Panc1 (cell line): ENCODE data around the gene VOPP1. TPM values are rescaled to one million over a fixed set of nuclear protein-coding genes. Genes with fewer than 3 reads are reported as not detected.
"Not testable (repeated sequence)": the region's sequence is repeated elsewhere in the genome, so short reads cannot be mapped to it uniquely, and the experiment has no call there.

ENCODE experiments used
- ATAC-seq: fragments of 200-7000 bp; cut with Tn5 transposase; 2 replicates; pipeline ENCODE4 v1.9.1; 2020; ENCODE audit warnings: mild to moderate bottlenecking, moderate library complexity
- BruUV-seq: library from RNA; stranded (reverse); fragments of 400-500 nt; replicated peaks from 2 replicates; lab custom pipeline; 2021; lab: Mats Ljungman, UMichigan
- CTCF ChIA-PET: fragments of 300-600 bp; sonication (Branson Sonifier 250); formaldehyde crosslinking; loops from one replicate; lab custom pipeline; 2022; ENCODE audit warnings: antibody characterized with exemption; lab: Charles Lee
- POLR2A ChIA-PET: fragments of 300-600 bp; sonication (Branson Sonifier 250); formaldehyde crosslinking; loops from one replicate; lab custom pipeline; 2022; ENCODE audit warnings: antibody characterized with exemption; lab: Charles Lee
- DNase-seq: peaks from one replicate; pipeline ENCODE4 v3.0.0-alpha.2; 2010; ENCODE audit warnings: low read depth, low spot score
- H3K27ac ChIP-seq: 2 replicates; pipeline ENCODE4 v1.5.1; 2011; ENCODE audit warnings: mild to moderate bottlenecking, low read length, inconsistent platforms
- H3K27me3 ChIP-seq: fragments of 200-500 bp; sonication (Bioruptor generic); 2 replicates; pipeline ENCODE4 v1.6.0; 2014; ENCODE audit warnings: low read length, inconsistent platforms; ENCODE audit not compliant: control insufficient read depth, insufficient read depth
- H3K36me3 ChIP-seq: fragments of 200-500 bp; sonication (Bioruptor generic); 2 replicates; pipeline ENCODE4 v1.5.1; 2014; ENCODE audit warnings: inconsistent platforms, mild to moderate bottlenecking, low read length, moderate library complexity; ENCODE audit not compliant: control insufficient read depth, insufficient read depth
- H3K4me1 ChIP-seq: 2 replicates; pipeline ENCODE4 v1.5.1; 2011; ENCODE audit warnings: inconsistent platforms, mild to moderate bottlenecking, low read length, moderate library complexity; ENCODE audit not compliant: control insufficient read depth, insufficient read depth
- H3K4me3 ChIP-seq, 2 experiments: 2 replicates each; pipeline ENCODE4 v1.5.1; 2011 to 2012; ENCODE audit warnings: low read depth in 2 of 2, low read length in 2 of 2, mild to moderate bottlenecking in 2 of 2, inconsistent platforms in 1 of 2, moderate library complexity in 1 of 2
- H3K9me3 ChIP-seq: fragments of 200-500 bp; sonication (Bioruptor generic); 2 replicates; pipeline ENCODE4 v1.5.1; 2014; ENCODE audit warnings: low read depth, mild to moderate bottlenecking, inconsistent platforms, low read length, moderate library complexity; ENCODE audit not compliant: control insufficient read depth, insufficient read depth
- CTCF ChIP-seq: fragments of 450-650 bp; IDR thresholded peaks from 2 replicates; pipeline ENCODE4 v1.5.1; 2017; ENCODE audit warnings: mild to moderate bottlenecking
- in situ Hi-C: cut with HindIII; loops from 2 replicates; pipeline ENCODE4 v1.10.0; 2016; ENCODE audit warnings: low sequenced_read_pairs, low pct_unique_long_range_greater_than_20kb
- intact Hi-C: fragments of 100-400 bp; cut with micrococcal nuclease; formaldehyde crosslinking; loops from one replicate; pipeline ENCODE4 v1.10.0; 2022; ENCODE audit not compliant: unreplicated experiment
- total RNA-seq: library from RNA; stranded (reverse); gene quantifications from one replicate; pipeline ENCODE4 v1.2.1, GENCODE V29; 2021; ENCODE audit not compliant: unreplicated experiment

Gene VOPP1
- total RNA-seq, 1 experiment from 2014 or later = 131 TPM

- H3K27me3 ChIP-seq, CTCF ChIA-PET, in situ Hi-C loops, H3K9me3 ChIP-seq, intact Hi-C loops, H3K4me1 ChIP-seq, POLR2A ChIA-PET, H3K27ac ChIP-seq, H3K36me3 ChIP-seq, ATAC-seq, BruUV-seq, DNase-seq, H3K4me3 ChIP-seq: not testable (repeated sequence)
Measured at GRCh38 chr7:55614365-55615064, 42.2 kb upstream of the VOPP1 start.

DNA sequence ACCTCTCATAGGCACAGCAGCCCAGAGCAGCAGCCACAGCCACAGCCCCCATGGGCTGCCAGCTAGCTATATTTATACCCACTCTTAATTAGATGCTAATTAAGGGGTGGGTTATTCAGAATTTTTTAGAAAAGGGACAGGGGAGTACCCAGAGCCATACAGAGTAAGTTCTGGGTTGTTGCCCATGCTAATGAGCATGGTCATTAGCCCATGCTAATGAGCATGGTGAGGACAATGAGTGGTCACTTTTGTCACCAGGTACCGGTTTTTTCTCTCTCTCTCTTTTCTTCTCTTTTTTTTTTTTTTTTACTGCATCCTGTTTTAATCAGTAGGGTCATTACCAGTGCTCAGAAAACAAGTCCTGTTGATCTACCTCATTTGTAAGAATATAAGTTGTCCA is 37.4 kb upstream of the VOPP1 start:
- ATAC-seq, CTCF ChIA-PET, H3K27ac ChIP-seq, in situ Hi-C loops, H3K27me3 ChIP-seq, POLR2A ChIA-PET, intact Hi-C loops, H3K4me1 ChIP-seq, BruUV-seq, H3K9me3 ChIP-seq, H3K36me3 ChIP-seq, H3K4me3 ChIP-seq, DNase-seq: not testable (repeated sequence)

DNA sequence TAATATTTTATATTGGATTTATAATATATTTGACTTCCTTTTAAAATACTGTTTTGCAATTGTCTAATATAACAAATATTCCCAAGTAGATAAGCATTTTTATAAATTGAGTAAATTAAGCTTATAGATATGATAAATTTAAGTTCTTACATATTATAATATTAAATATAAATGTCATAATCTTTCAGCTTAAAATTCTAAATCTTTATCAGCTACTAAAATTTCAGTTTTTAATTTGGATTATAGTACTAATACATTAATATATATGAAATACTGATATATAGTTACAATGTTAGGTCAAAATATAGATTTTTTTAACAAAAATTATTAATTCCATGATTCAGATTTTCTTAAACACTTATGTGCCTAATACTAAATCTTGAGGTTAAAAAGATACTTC is 33.4 kb upstream of the VOPP1 start:
- DNase-seq, H3K27ac ChIP-seq, CTCF ChIA-PET, H3K36me3 ChIP-seq, H3K9me3 ChIP-seq, POLR2A ChIA-PET, intact Hi-C loops, H3K4me1 ChIP-seq, BruUV-seq, H3K27me3 ChIP-seq, ATAC-seq, in situ Hi-C loops, H3K4me3 ChIP-seq: not testable (repeated sequence)

- BruUV-seq, POLR2A ChIA-PET, H3K4me3 ChIP-seq, H3K27ac ChIP-seq, H3K36me3 ChIP-seq, in situ Hi-C loops, H3K4me1 ChIP-seq, H3K9me3 ChIP-seq, DNase-seq: not testable (repeated sequence)
- intact Hi-C loops = loop anchor here (10.0 kb wide), 2 partner anchors 163 to 313 kb away; no protein-coding TSS in a partner anchor
- peaks cover 15% of the 10 kb centered on the region for H3K27me3 ChIP-seq
- TF ChIP-seq CTCF = peak; percentile 79
- CTCF ChIA-PET = interaction anchor here (0.6 to 1.0 kb wide), 4 partner anchors 10 to 165 kb away, joined by 3 read pairs; no protein-coding TSS in a partner anchor
- peak; percentile 61 for ATAC-seq
Measured at GRCh38 chr7:55597944-55598499, 25.7 kb upstream of the VOPP1 start.

DNA sequence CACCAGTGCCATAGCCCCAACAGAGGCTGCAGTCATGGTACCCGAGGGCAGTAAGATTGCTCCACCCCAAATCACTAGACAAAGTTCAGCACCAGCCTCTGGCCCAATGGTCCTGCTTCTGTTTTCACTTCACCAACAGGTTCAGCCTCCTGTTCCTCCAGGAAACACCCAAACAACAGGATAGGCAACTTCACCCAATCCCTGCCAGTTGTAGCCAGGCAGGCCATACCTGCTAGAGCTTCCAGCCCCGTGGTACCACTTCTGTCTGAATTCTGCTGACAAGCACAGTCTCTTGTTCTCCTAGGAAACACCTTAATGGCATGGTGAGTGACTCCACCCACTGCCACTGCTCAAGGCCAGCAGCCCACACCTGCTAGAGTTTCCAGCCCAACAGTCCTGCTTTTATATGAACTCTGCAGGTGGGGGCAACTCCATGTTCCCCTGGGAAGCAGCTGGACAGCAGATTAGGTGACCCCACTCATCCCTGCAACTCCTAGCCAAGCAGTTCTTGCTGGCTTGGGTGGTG is 25.0 kb upstream of the VOPP1 start:
- ATAC-seq, H3K27ac ChIP-seq, H3K36me3 ChIP-seq, DNase-seq, POLR2A ChIA-PET, H3K9me3 ChIP-seq, BruUV-seq, in situ Hi-C loops, H3K4me1 ChIP-seq, H3K4me3 ChIP-seq: not testable (repeated sequence)
- CTCF ChIA-PET = interaction anchor here (1.0 kb wide), 2 partner anchors 9 to 164 kb away, joined by 3 read pairs; no protein-coding TSS in a partner anchor
- intact Hi-C loops = loop anchor here (10.0 kb wide), 2 partner anchors 162 to 312 kb away; no protein-coding TSS in a partner anchor
- peaks cover 15% of the 10 kb centered on the region for H3K27me3 ChIP-seq
